Measurements from ENCODE around the gene C12orf60.

C12orf60 gene

DNA sequence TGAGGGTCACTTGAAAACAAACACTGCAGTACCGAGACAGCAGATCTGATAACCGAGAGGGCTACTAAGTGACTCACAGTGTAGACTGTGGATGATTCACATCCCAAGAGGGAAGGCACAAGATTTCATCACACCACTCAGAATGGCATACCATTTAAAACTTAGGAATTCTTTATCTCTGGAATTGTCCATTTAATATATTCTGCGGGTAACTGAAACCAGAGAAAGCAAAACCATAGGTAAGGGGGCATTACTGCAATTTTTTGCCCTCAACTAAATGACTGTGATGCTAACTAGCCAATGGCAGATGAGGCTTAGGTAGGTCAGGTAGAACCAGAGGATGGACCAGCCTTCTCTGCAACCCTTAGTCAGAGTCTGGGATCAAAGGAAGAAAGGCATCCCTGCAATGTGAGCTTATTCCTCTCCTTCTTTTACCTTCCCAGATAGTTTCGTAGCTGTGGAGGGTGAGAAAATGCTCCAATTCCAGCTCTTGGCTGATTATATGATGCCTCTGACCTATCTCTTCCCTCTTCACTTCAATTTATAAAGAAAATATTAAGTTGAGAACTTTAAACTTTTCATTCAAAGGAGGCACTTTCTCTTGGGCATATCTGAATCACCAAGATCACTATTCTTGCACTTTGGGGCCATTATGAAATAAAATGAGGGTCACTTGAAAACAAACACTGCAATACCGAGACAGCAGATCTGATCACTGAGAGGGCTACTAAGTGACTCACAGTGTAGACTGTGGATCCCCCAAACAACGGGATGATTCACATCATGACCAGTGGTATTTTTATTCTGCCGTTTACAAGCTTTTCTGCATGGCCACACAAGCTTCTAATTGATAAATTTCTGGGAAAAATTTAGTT, 33.1 kb downstream of the C12orf60 start:
- no peak for DNase-seq

DNA sequence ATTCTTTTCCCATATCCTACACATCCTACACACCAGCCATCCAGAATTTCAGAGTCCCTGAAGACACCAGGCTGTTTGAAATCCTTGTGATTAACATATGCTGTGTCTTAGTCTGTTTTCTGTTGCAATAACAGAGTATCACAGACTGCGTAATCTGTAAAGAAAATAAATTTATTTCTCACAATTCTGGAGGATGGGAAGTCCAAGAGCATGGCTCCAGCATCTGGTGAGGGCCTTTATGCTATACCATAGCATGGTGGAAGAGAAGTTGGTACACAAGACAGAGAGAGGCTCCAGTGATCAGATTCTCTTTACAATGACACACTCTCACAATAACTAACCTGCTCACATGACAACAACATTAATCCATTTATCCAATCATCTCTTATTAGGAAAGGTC, 35.8 kb downstream of the C12orf60 start:
- no peak for DNase-seq

DNA sequence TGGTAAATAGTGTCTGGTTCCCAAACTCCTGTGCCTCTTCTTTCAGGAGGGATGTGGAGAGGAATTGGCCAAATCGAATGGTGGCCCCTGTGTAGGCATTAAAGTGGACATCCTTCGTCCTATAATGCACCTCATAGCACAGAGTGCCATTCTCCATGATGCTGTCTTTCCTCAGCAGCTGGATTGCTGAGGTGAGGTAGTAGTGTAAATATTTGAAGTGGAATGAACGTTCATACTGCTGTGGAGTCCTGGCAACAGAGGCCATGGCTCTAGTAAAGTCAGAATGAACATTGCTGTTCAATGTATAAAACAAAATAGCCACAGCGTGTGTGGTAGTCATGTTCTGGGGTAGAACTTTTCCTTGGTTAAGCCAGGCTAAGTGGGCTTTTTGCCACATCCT, 37.1 kb downstream of the C12orf60 start:
- DNase-seq: no peak

DNA sequence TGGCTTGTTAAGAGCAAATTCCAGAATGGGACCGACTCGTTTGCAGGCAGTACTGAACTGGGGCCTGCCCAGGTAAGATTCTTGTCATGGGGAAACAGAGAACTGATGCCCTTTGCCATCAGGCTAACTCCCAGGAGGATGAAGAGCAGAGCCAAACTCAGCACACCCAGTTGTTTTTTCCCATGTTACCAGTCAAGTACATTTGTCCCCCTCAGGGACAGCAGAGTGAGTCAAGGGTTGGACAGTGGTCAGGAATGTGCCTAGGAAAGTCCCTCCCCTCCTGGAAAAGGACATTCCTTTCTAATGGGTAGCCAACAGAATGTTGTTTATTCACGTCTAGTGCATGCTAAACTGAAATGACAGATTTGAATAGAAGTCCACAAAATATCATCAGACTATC, 38.3 kb downstream of the C12orf60 start:
- DNase-seq: no peak

DNA sequence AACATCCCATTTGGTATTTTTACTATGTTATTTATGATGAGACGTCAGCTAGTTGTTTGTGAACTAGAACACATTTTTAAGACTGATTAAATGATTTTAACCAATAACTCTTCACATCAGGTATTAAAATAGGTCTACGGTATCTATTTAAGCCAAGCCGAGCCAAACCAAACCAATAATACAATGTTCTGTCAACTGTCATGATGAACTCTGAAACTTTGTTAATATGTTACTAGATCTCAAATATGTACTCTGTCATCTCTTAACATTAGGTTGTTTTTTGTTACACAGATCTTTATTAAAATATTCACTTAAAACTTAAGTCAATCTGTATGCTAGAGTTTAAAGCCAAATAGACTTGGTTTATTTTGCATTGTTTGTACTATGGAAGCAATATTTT, 38.8 kb downstream of the C12orf60 start:
- no peak for DNase-seq

DNA sequence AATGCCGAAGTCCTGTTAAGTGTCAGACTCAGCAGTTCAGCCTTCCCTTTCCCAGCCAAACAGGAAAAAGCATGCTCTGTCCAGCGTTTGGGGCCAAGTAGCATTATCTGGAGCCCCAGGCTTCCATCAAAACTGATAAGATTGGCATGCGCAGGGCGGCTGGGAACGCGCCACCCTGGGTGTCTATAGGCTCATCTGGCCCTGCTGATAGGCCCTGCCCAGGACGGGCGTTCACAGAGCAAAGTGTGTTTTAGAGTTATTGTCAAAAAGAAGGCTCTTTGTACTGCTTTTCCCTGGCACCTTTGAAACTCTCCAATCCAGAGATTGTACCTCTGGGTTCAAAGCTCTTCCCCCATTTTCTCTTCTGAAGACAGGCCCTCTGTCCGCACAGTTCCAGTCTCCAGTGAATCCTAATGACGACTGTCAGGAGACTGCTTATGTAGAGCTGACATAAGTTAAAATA, 40.0 kb downstream of the C12orf60 start, which contains the start of gene ART4:
Gene ART4, minus strand, starts transcription at position 102 of the 463 bp plus-strand sequence. CDS start 413 bp downstream, outside the sequence.
- no peak for DNase-seq

DNA sequence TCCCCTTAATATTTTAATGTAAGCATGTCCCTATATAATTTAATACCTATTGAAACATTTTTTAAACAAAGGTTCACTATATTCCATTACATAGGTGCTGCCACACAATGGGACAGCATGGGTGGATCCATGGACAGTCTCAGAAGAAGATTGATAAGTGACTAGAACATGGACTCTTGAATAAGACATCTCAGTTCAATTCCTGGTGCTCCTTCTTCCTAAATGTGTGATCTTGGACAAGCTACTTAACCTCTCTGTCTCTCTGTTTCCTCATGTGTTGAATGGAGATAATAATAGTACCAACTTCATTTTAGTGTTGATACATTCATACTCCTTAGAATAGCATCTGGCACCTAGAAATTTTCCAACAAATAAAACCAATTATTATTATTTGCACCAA, 40.9 kb downstream of the C12orf60 start:
- DNase-seq: no peak

DNA sequence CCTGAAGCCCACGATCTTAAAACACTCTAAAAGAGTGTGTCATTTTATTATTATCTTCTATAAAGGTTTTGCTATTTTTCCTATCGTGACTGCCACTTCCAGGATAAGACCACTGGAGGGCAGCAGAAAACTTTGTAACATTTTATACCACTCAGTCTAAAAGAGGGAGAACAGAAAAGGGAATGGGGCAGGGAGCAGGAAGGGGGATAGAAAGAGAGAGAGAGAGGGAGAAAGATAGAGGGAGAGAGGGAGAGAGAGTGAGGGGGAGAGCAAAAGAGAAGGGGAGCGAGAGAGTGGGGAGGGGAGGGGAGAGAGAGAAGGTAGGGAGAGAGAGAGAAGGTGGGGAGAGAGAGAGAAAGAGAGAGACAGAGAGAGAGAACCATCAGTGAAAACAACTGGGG, 41.9 kb downstream of the C12orf60 start:
- DNase-seq: peak; percentile 25 to 63

DNA sequence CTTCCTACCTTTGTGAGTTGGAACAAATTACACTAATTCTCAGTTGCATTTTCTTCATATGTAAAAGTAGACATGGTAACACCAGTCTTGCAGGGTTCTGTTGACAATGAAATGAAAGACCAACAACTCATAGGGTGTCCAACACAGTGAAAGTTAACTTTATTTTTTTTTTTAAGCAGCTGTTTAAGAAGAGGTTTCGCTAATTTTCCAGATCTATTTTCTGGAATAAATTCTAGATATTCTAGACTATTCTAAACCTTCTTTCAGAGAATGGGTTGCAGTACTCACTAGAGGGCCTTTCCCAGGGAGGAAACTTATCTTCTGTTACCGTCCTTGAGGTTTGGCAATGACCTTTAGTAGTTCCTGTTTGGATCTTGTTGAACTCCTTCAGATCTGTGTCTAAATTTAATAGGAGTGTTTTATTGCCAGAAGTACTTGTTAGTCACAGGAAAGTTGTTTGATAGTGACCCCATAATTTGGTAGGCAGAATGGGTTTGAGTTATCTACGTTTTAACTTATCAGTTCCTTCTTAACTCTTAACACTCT, 42.6 kb downstream of the C12orf60 start:
- DNase-seq: peak; percentile 59 to 62

DNA sequence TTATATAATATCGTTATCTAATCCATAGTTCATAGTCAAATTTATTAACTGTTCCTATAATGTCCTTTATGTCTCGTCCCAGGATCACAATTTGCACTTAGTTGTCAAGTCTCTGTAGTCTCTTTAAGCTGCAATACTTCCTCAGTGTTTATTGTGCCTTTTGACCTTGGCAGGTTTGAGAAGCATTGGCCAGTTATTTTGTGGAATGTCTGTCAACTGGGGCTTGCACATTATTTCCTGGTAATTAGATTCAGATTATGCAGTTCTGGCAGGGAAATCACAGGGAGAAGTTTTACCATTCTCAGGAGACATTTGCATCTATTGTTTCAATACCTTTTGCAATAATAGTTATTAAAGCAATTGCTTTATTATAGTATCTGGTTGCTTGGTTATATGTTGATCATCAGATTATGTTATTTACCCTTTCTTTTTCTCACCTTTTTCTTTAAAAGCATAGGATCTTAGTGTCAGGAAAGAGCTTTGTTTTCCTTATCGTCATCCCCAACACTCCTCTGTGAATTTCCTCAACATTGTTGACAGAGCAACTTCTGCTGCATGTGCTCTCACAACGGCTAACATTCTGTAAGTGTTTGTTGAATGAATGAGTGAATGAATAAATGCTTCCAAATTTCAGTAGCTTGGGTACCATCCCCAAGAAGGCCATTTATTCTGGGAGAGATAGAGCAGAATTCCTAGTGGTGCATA, 43.6 kb downstream of the C12orf60 start:
- no peak for DNase-seq

DNA sequence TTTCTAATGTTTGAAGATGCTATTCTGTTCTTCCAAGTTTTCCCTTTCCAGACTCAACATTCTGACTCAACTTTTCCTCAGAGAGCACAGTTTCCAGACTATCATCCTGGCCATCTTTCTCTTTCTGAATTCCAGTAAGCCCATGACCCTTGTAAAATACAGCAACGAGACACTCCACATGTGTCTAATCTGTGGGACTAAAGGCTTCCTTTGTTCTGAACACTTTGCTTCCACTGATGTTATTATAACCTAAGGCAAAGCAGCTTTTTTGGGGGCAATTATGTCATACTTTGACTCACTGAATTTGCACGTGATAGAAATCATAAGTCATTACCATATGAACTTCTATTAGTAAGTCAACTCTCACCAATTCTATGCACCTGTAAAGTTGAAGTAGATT, 46.2 kb downstream of the C12orf60 start:
- DNase-seq: no peak

DNA sequence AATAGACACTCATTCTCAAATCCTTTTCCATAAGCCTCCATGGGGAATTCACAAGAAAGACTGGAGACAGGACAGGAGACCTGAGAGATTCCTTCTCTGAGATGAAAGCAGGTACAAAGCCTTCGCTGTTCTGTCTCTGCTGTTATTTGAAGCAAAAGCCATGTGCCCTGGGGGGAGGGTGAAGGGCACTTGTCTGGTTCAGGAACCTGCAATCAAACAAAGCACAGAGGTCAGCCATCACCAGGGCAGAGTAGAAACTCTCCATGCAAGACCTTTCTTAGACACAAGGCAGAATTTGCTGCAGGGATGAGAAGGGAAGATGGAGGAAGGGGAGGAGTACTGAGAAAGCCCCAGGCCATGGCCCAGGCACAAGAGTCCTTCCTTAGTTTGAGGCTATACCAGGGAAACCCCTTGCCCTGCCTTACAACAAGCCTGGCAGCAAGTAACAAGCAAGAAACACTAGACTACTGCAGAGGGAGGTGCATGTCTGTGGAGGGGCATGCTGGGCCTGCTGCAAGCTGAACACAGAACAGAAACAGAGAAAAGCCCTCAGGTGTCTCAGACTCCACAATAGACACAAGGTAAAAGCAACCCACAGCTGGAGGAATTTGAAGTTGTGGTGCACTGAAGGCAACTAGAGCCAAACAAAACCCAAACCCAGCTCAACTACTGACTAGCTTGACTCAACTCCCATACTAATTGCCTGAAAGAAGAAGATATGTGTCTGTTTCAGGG, 47.6 kb downstream of the C12orf60 start:
- no peak for DNase-seq

DNA sequence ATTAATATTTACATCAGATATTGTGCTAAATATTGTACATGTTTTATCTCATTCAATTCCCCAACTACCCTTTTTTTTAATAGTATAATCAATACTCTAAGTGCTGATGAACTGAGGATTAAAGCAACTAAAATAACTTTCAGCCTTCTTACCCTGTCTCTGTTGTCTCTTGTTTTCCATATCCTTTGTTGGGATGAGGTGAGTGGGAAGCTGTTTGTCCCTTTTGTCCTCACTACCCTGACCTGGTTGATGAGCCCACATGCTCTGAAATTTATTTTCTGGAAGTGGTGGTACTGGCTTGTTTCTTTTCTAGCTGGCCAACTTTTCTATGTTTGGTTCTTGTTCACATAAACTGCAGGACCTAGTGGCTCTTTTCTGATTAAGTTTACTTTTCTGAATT, 49.4 kb downstream of the C12orf60 start:
- DNase-seq: no peak

DNA sequence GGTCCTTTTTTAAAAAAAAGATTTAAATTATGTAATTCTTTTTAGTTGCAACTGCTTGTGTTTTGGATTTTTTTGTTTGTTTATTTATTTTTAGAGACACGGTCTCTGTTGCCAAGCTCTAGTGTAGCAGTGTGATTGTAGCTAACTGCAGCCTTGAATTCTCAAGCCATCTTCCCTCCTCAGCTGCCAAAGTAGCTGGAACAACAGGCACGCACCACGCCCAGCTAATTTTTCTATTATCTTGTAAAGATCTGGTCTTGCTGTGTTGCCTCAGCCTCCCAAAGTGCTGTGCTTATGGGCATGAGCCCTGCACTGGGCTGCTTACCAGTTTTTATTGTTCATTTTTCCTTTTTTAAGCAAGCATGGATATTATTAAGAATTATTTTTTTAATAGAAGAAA, 50.5 kb downstream of the C12orf60 start:
- no peak for DNase-seq

DNA sequence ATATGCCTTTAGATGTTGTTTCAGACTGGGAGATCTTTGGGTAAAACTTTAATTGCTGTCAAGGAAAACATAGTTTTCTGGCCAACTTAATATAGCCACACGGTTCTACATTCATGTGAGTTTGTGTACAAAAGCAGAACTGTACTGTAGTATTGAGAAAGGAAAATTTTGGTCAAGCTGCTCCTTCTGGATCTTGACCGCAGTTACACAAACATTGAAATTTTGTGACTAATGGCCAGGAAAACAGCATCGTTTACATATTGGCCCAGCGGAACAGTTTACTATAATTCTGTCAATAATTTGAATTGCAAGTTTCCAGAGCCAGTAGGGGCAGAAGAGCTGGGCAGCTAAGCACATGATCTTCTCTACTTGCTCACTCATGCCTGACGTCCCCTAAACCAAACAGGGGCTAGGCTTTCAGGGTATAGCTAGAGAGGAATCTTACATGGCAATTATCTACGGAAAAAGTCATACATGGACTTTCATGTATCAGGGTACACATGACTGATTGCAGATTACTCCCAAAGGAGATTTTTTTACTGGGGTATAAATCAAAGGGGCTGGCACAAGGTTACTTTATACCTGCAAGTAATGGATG, 51.2 kb downstream of the C12orf60 start:
- no peak for DNase-seq

DNA sequence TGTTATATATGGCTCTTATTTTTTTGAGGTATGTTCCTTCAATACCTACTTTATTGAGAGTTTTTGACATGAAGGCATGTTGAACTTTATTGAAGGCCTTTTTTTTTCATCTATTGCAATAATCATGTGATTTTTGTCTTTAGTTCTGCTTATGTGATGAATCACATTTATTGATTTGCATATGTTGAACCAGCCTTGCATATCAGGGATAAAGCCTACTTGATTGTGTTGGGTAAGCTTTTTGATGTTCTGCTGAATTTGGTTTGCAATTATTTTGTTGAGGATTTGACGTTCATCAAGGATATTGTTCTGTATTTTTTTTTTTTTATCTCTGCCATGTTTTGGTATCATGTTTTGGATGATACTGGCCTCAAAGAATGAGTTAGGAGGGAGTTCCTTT, 55.0 kb downstream of the C12orf60 start:
- DNase-seq: no peak

DNA sequence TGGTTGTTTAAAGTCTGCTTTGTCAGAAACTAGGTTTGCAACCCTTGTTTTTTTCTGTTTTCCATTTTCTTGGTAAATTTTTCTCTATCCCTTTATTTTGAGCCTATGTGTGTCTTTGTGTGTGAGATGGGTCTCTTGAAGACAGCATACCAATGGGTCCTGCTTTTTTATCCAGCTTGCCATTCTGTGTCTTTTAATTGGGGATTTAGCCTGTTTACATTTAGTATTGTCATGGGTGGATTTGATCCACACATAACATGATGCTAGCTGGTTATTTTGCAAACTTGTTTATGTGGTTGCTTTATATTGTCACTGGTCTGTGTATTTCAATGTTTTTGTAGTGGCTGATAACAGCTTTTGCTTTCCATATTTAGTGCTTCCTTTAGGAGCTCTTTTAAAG, 57.0 kb downstream of the C12orf60 start:
- DNase-seq: no peak

DNA sequence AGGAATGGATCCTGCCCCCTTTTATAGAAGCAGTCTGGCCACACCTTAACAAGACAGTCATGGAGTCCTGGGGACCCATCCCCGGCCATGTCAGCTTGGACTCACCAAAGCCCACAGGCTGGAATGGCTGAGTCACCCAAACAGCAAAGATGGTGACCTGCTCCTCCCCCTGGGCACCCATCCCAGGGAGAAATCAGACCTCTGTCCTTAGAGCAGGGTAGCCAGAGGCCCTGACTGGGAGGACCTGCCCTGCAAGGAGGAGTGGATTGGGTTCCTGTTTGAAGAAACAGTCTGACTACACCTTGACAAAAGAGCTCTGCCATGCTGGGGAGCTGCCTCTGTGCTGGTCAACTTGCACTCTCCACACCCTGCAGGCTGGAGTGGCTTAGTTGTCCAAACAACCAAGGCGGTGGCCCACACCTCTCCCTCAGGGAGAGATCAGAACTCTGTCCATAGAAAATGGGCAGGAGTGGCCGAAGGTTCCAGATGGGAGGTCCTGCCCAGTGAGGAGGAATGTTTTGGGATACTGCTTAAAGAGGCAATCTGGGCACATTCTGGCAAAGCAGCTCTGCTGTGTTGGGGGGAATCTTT, 65.5 kb downstream of the C12orf60 start:
- no peak for DNase-seq

DNA sequence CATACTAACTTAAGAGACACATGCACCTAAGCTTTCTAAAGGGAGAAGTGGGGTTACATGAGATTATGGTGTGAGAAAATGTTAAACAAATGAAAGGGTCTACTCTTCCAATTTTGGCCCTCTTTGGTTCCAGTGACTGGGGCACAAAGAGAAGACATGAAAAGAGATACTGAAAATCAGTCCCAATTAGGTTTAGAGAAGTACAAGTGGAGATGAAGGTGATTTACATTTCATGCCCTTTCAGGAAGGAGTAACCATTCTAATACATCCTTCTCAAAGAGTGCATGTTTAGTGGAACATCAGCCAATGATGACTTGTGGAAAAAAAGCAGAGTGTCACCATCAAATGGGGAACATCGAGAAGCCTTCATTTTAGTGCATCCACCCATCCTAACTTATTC, 67.8 kb downstream of the C12orf60 start:
- no peak for DNase-seq

DNA sequence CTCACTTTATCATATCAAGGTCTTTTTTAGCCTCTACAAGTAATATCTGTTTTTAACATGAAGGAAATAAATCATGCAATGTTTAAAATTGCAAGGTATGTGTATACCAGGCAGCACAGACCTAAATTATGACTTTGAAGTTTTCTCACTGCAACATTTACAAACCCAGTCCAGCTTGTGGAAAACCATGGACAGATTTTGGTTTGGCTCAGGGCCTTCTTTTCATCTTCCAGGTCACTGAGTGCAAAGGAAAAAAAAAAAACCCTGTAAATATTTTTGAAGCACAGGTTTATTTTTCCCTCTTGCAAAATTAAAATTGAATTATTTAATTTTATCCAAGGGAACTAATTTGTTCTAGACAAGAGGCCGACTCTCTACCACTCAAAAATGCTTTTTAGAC, 68.4 kb downstream of the C12orf60 start:
- no peak for DNase-seq

DNA sequence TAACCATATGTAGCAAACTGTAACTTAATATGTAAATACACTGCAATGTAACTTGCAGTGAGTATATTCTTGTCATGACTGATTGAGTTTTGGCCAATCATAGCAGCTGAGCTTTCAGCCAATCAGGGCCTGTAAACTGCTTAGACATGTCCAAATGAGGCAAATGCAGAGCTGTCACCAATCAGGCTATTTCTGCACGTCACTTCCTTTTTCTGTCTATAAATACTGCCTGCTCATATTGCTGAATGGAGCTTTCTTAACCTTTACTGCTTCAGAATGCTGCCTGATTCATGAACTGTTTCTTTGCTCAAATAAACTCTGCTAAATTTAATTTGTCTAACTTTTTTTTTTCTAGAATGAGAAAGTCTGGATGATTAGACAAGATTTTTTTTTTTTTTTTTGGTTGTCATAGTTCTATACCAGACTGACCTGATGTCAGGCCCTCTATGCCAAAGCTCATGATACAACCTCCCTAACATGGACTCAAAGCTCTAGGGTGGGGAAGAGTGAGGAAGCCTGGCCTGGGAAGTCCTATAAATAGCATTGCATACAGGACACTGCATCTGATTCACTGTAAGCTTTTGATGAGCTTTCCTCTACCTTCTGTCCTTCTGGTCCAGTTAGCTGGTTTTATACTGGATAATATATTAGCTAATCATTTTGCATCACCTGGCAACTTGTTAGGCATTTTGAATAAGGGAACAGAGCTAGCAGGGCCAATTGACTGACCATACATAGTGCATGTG, 70.1 kb downstream of the C12orf60 start:
- DNase-seq: peak; percentile 8 to 20
